ENCODE data around the gene SASH3.

The SASH3 gene

GRCh38 chrX:129842510-129843208, 62.9 kb downstream of the SASH3 start:
- no peaks in the 10 kb centered on the region for H3K36me3 ChIP-seq (replicated peaks; ENCODE audit: low read depth, low read length)
- H3K4me2 ChIP-seq (ENCODE audit: low read length) = peak overlapping the region; percentile 86
- no peak overlapping the region for H3K27ac ChIP-seq (ENCODE audit: low read length)

GRCh38 chrX:129843209-129843458, 63.4 kb downstream of the SASH3 start:
- peak overlapping the region; percentile 86 for H3K4me2 ChIP-seq (ENCODE audit: low read length)
- H3K27ac ChIP-seq (ENCODE audit: low read length) = no peak overlapping the region
- H3K9me3 ChIP-seq (ENCODE audit: insufficient read depth, low read length) = no peaks in the 10 kb centered on the region

More at GRCh38 chrX:129842510-129843208, 62.9 kb downstream of the SASH3 start:
- no peaks in the 10 kb centered on the region for H4K20me1 ChIP-seq (ENCODE audit: insufficient read depth, low read length)
- no peaks in the 10 kb centered on the region for H3K9me3 ChIP-seq (ENCODE audit: insufficient read depth, low read length)
- peaks cover 10% of the 10 kb centered on the region for H3K4me1 ChIP-seq (ENCODE audit: low read length)
- TF ChIP-seq CTCF (IDR thresholded peaks at IDR 0.05; ENCODE audit: low read depth, low read length) (no peak), EZH2phosphoT487 (IDR thresholded peaks at IDR 0.05; ENCODE audit: low read depth) (no peak)
- H3K79me2 ChIP-seq (ENCODE audit: low read length) = peaks cover 7% of the 10 kb centered on the region; the same call in 1 of the 2 replicates
- peak overlapping the region; percentile 99; the same call in 1 of the 2 replicates for H2AFZ ChIP-seq (ENCODE audit: low read depth, low read length)
- H3K27me3 ChIP-seq (ENCODE audit: low read depth, low read length) = 0 out of 2 replicates have a peak, but pooled peaks cover 5% of the 10 kb centered on the region
- H3K4me3 ChIP-seq (ENCODE audit: low read length) = peak overlapping the region; percentile 98
- peak overlapping the region; percentile 76 for H3K9ac ChIP-seq (ENCODE audit: low read length)

GRCh38 chrX:129843459-129844306, 63.9 kb downstream of the SASH3 start, which contains the start of gene ZDHHC9:
Gene ZDHHC9 (minus strand): TSS chrX:129843886. CDS start chrX:129841945, 1,941 bp downstream.
- H3K79me2 ChIP-seq (ENCODE audit: low read length) = peaks cover 7% of the 10 kb centered on the region; the same call in 1 of the 2 replicates
- H2AFZ ChIP-seq (ENCODE audit: low read depth, low read length) = peak within 1 kb of the TSS; percentile 99
- no peaks in the 10 kb centered on the region for H3K36me3 ChIP-seq (replicated peaks; ENCODE audit: low read depth, low read length)
- no peaks in the 10 kb centered on the region for H4K20me1 ChIP-seq (ENCODE audit: insufficient read depth, low read length)
- H3K9ac ChIP-seq (ENCODE audit: low read length) = peak within 1 kb of the TSS; percentile 76
- peaks cover 10% of the 10 kb centered on the region for H3K4me1 ChIP-seq (ENCODE audit: low read length)
- no peak for TF ChIP-seq EZH2phosphoT487 (IDR thresholded peaks at IDR 0.05; ENCODE audit: low read depth)
- H3K27ac ChIP-seq (ENCODE audit: low read length) = no peak within 1 kb of the TSS; the same call in 1 of the 2 replicates
- H3K4me2 ChIP-seq (ENCODE audit: low read length) = peak within 1 kb of the TSS; percentile 86
- no peaks in the 10 kb centered on the region for H3K9me3 ChIP-seq (ENCODE audit: insufficient read depth, low read length)
- 0 out of 2 replicates have a peak, but pooled peaks cover 5% of the 10 kb centered on the region for H3K27me3 ChIP-seq (ENCODE audit: low read depth, low read length)
- peak within 1 kb of the TSS; percentile 98 for H3K4me3 ChIP-seq (ENCODE audit: low read length)

More at GRCh38 chrX:129843209-129843458, 63.4 kb downstream of the SASH3 start:
- Histone ChIP-seq H3K4me3 (ENCODE audit: low read length) (peak overlapping the region; percentile 98), H4K20me1 (ENCODE audit: insufficient read depth, low read length) (no peaks in the 10 kb centered on the region), H3K36me3 (replicated peaks; ENCODE audit: low read depth, low read length) (no peaks in the 10 kb centered on the region), H2AFZ (ENCODE audit: low read depth, low read length) (peak overlapping the region; percentile 99; the same call in 1 of the 2 replicates), H3K9ac (ENCODE audit: low read length) (peak overlapping the region; percentile 76), H3K27me3 (ENCODE audit: low read depth, low read length) (0 out of 2 replicates have a peak, but pooled peaks cover 5% of the 10 kb centered on the region), H3K79me2 (ENCODE audit: low read length) (peaks cover 7% of the 10 kb centered on the region; the same call in 1 of the 2 replicates), H3K4me1 (ENCODE audit: low read length) (peaks cover 10% of the 10 kb centered on the region)
- no peak for TF ChIP-seq EZH2phosphoT487 (IDR thresholded peaks at IDR 0.05; ENCODE audit: low read depth)
- no peak for TF ChIP-seq CTCF (IDR thresholded peaks at IDR 0.05; ENCODE audit: low read depth, low read length)

Measured in OCI-LY3 (cell line).